Bronchial epithelial cell (primary cell): ENCODE data around the gene USP11. TPM values are rescaled to one million over a fixed set of nuclear protein-coding genes. Genes with fewer than 3 reads are reported as not detected.

Source experiments
- DNase-seq: peaks from one replicate; pipeline ENCODE4 v3.0.0-alpha.2; 2010; ENCODE audit warnings: low read depth
- FAIRE-seq: peaks from 2 replicates; lab custom pipeline; 2011; peaks lifted over from hg19 to GRCh38; lab: Jason Lieb, UNC
- H3K27me3 ChIP-seq: 2 replicates; pipeline ENCODE4 v1.5.1; 2011; ENCODE audit warnings: low read length; ENCODE audit not compliant: control insufficient read depth, insufficient read depth
- H3K36me3 ChIP-seq: 2 replicates; pipeline ENCODE4 v1.5.1; 2011; ENCODE audit warnings: low read length; ENCODE audit not compliant: control insufficient read depth, insufficient read depth
- H3K4me3 ChIP-seq: 2 replicates; pipeline ENCODE4 v1.5.1; 2011; ENCODE audit warnings: mild to moderate bottlenecking, low read depth, low read length, control low read depth
- CTCF ChIP-seq: IDR thresholded peaks from 2 replicates; pipeline ENCODE4 v1.5.1; 2011; ENCODE audit warnings: mild to moderate bottlenecking, moderate library complexity, low read length, control low read depth, inconsistent platforms; ENCODE audit not compliant: insufficient read depth, severe bottlenecking
- total RNA-seq: library from RNA; depleted of rRNA; stranded (reverse); fragments of >200 nt; gene quantifications from 2 replicates; pipeline ENCODE4 v1.2.1, GENCODE V29; 2014

Gene USP11
- total RNA-seq, 1 donor from 2014 or later: 6.1 TPM

DNA sequence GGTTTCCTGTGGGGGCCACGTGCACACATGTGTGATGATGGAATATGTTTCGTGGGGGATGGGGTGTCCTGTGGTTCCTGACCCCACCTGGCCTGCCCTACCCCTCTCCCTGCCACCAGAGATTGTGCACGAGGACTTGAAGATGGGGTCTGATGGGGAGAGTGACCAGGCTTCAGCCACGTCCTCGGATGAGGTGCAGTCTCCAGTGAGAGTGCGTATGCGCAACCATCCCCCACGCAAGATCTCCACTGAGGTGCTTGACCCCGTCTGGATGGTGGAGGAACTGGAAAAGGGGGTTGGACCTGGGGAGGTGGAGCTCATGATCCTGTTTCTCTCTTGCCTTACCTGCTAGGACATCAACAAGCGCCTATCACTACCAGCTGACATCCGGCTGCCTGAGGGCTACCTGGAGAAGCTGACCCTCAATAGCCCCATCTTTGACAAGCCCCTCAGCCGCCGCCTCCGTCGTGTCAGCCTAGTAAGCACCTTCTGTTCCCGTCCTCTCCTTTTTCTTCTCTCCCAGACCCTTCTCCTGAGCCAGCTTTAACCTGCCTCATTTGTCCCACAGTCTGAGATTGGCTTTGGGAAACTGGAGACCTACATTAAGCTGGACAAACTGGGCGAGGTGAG is 8.4 kb upstream of the USP11 start:
- FAIRE-seq: peak; percentile 32
- no peak for TF ChIP-seq CTCF
- H3K27me3 ChIP-seq: no peaks in the 10 kb centered on the region
- H3K4me3 ChIP-seq: no peak overlapping the region
- peaks cover 14% of the 10 kb centered on the region for H3K36me3 ChIP-seq
- no peak for DNase-seq

GRCh38 chrX:47224896-47225290 is 7.9 kb upstream of the USP11 start:
- Histone ChIP-seq H3K36me3 (peaks cover 14% of the 10 kb centered on the region), H3K27me3 (no peaks in the 10 kb centered on the region), H3K4me3 (no peak overlapping the region)
- FAIRE-seq: no peak
- TF ChIP-seq CTCF: no peak
- DNase-seq: no peak

- FAIRE-seq: peak; percentile 43
- H3K36me3 ChIP-seq: peaks cover 14% of the 10 kb centered on the region
- H3K4me3 ChIP-seq: no peak overlapping the region
- no peaks in the 10 kb centered on the region for H3K27me3 ChIP-seq
- no peak for DNase-seq
- no peak for TF ChIP-seq CTCF
Measured at GRCh38 chrX:47226071-47226470, 6.7 kb upstream of the USP11 start.

DNA sequence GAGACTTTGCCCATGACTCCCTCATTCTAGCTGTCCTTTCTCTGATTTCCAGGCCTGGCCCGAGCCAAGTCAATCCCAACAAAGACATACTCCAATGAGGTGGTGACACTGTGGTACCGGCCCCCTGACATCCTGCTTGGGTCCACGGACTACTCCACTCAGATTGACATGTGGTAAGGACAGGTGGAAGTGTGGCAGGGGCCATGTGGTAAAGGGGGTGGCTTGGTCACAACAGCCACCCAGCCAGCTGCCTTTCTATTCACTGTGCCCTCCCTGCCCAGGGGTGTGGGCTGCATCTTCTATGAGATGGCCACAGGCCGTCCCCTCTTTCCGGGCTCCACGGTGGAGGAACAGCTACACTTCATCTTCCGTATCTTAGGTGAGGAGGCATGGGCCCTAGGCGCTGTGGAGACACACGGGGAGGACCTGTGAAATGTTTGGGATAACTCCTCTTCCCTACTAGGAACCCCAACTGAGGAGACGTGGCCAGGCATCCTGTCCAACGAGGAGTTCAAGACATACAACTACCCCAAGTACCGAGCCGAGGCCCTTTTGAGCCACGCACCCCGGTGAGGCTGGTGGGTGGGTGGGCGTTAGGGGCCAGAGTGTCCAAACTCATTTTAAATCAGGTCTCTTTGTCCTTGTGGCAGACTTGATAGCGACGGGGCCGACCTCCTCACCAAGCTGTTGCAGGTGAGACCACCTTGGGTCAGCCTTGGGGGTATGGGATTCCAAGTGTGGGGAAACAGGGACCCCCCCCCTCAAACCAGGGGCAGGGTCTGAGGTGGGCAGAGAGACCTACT is 6.1 kb upstream of the USP11 start:
- FAIRE-seq (no peak), DNase-seq (no peak)
- no peak overlapping the region for H3K4me3 ChIP-seq
- no peaks in the 10 kb centered on the region for H3K27me3 ChIP-seq
- peaks cover 13% of the 10 kb centered on the region for H3K36me3 ChIP-seq
- no peak for TF ChIP-seq CTCF

- H3K36me3 ChIP-seq: peaks cover 13% of the 10 kb centered on the region
- DNase-seq (no peak), FAIRE-seq (no peak)
- TF ChIP-seq CTCF: no peak
- H3K27me3 ChIP-seq: no peaks in the 10 kb centered on the region
- no peak overlapping the region for H3K4me3 ChIP-seq
Measured at GRCh38 chrX:47227334-47227583, 5.5 kb upstream of the USP11 start.
